ENCODE data around the gene ABCB1.

ABCB1 gene

GRCh38 chr7:87628780-87629569 is 28.3 kb upstream of the ABCB1 start (continued):
- TF ChIP-seq ZNF747 (tag by site-specific recombination; IDR thresholded peaks at IDR 0.05) (no peak), SP2 (tag by site-specific recombination; IDR thresholded peaks at IDR 0.05) (peak; percentile 48)

DNA sequence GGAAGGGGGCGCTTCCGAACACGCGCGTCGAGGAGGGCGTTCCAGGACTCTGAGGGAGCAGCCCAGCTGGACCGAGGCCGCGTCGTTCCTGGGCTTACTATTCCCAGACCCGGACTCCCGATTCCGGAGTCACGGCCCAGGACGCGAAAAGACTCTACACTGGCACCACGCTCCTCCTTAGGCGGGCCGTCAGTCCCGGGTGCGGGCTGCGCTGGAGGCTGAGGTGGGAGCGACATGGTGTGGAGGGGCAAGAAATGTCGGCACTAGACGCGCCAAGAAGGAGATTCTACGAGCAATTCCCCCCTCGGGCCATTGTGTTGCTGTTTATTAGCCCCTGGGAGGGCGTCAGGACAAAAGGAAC is 26.9 kb upstream of the ABCB1 start:
- TF ChIP-seq, protein P1, sequence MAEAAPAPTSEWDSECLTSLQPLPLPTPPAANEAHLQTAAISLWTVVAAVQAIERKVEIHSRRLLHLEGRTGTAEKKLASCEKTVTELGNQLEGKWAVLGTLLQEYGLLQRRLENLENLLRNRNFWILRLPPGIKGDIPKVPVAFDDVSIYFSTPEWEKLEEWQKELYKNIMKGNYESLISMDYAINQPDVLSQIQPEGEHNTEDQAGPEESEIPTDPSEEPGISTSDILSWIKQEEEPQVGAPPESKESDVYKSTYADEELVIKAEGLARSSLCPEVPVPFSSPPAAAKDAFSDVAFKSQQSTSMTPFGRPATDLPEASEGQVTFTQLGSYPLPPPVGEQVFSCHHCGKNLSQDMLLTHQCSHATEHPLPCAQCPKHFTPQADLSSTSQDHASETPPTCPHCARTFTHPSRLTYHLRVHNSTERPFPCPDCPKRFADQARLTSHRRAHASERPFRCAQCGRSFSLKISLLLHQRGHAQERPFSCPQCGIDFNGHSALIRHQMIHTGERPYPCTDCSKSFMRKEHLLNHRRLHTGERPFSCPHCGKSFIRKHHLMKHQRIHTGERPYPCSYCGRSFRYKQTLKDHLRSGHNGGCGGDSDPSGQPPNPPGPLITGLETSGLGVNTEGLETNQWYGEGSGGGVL (tag by site-specific recombination; IDR thresholded peaks at IDR 0.05): peak; percentile 49
- 0 out of 2 replicates have a peak, but pooled peaks have one; percentile 29 for TF ChIP-seq ZNF501 (tag by site-specific recombination; IDR thresholded peaks at IDR 0.05)
- peak; percentile 16; the same call in 1 of the 2 replicates for TF ChIP-seq ZNF2 (tag by site-specific recombination; IDR thresholded peaks at IDR 0.05)
- TF ChIP-seq ZNF140 (tag by site-specific recombination; IDR thresholded peaks at IDR 0.05): no peak
- no peak for TF ChIP-seq ZBTB21 (tag by site-specific recombination; IDR thresholded peaks at IDR 0.05)
- no peak for TF ChIP-seq ZNF423 (tag by site-specific recombination; IDR thresholded peaks at IDR 0.05)
- peak; percentile 86 for TF ChIP-seq ZBTB20 (tag by site-specific recombination; IDR thresholded peaks at IDR 0.05)
- TF ChIP-seq ZNF404 (tag by site-specific recombination; IDR thresholded peaks at IDR 0.05): no peak
- no peak for TF ChIP-seq ZFP37 (tag by site-specific recombination; IDR thresholded peaks at IDR 0.05)
- peak; percentile 36 for TF ChIP-seq ZBTB17 (tag by site-specific recombination; IDR thresholded peaks at IDR 0.05)
- TF ChIP-seq ZNF596 (tag by site-specific recombination; IDR thresholded peaks at IDR 0.05): no peak
- peak; percentile 59 for TF ChIP-seq ZNF600 (tag by site-specific recombination; IDR thresholded peaks at IDR 0.05)
- no peak for TF ChIP-seq ZNF48 (tag by site-specific recombination; IDR thresholded peaks at IDR 0.05)
- TF ChIP-seq ZNF621 (tag by site-specific recombination; IDR thresholded peaks at IDR 0.05): no peak
- Histone ChIP-seq H3K36me3 (ENCODE audit: control insufficient read depth in 2 of 2, insufficient read depth in 1 of 2, low read length in 2 of 2) (no peaks in the 10 kb centered on the region), H3K4me3 (ENCODE audit: low read depth, low read length) (peak overlapping the region; percentile 78), H3K27ac (ENCODE audit: extremely low read depth, low read depth, low read length) (peak overlapping the region; percentile 41; the same call in 1 of the 2 replicates), H3K4me1 (ENCODE audit: control insufficient read depth, insufficient read depth, low read length) (no peaks in the 10 kb centered on the region), H3K9me3 (ENCODE audit: control insufficient read depth, insufficient read depth, low read depth, low read length) (no peaks in the 10 kb centered on the region)
- POLR2A ChIA-PET: interaction anchor here (3.2 kb wide), 1 partner anchor 28 kb away, joined by 21 read pairs; the partner anchor contains the start of gene ABCB1
- CTCF ChIA-PET: interaction anchor here (0.6 kb wide), 1 partner anchor 1557 kb away, joined by 4 read pairs; no protein-coding TSS in a partner anchor

GRCh38 chr7:87625101-87625500 is 24.4 kb upstream of the ABCB1 start:
- no peak overlapping the region for H3K27ac ChIP-seq (ENCODE audit: extremely low read depth, low read depth, low read length)
- ChIA-PET POLR2A (no interaction called here), CTCF (interaction anchor here (1.0 to 1.1 kb wide), 2 partner anchors 119 to 129 kb away, joined by 3 read pairs; no protein-coding TSS in a partner anchor)
- H3K36me3 ChIP-seq (ENCODE audit: control insufficient read depth in 2 of 2, insufficient read depth in 1 of 2, low read length in 2 of 2): no peaks in the 10 kb centered on the region
- no peaks in the 10 kb centered on the region for H3K4me1 ChIP-seq (ENCODE audit: control insufficient read depth, insufficient read depth, low read length)
- no peak overlapping the region for H3K4me3 ChIP-seq (ENCODE audit: low read depth, low read length)
- no peaks in the 10 kb centered on the region for H3K9me3 ChIP-seq (ENCODE audit: control insufficient read depth, insufficient read depth, low read depth, low read length)
- TF ChIP-seq HOXD13 (CRISPR knock-in tag; IDR thresholded peaks at IDR 0.05; ENCODE audit: borderline replicate concordance) (no peak), ZNF324 (tag by site-specific recombination; IDR thresholded peaks at IDR 0.05) (no peak), ZNF660 (tag by site-specific recombination; IDR thresholded peaks at IDR 0.05) (no peak), ZNF211 (tag by site-specific recombination; IDR thresholded peaks at IDR 0.05; ENCODE audit: low read depth) (no peak)
- TF ChIP-seq, protein P2, sequence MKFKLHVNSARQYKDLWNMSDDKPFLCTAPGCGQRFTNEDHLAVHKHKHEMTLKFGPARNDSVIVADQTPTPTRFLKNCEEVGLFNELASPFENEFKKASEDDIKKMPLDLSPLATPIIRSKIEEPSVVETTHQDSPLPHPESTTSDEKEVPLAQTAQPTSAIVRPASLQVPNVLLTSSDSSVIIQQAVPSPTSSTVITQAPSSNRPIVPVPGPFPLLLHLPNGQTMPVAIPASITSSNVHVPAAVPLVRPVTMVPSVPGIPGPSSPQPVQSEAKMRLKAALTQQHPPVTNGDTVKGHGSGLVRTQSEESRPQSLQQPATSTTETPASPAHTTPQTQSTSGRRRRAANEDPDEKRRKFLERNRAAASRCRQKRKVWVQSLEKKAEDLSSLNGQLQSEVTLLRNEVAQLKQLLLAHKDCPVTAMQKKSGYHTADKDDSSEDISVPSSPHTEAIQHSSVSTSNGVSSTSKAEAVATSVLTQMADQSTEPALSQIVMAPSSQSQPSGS (tag by site-specific recombination; IDR thresholded peaks at IDR 0.05; ENCODE audit: low read depth): peak; percentile 69; the same call in 1 of the 2 replicates
